Mucosa of rectum (tissue), 2 donors: ENCODE measurements around the gene BOLA1.
"Not testable (repeated sequence)": the region's sequence is repeated elsewhere in the genome, so short reads cannot be mapped to it uniquely, and the experiment has no call there.

Source experiments
- H3K27ac ChIP-seq, 2 donors: one replicate each; pipeline ENCODE4 v1.7.0; 2013; ENCODE audit warnings: inconsistent platforms in 2 of 2, low read depth in 2 of 2, low read length in 2 of 2
- H3K27me3 ChIP-seq, 2 donors: one replicate each; pipeline ENCODE4 v1.7.0; 2013; ENCODE audit warnings: low read length in 2 of 2; ENCODE audit not compliant: control insufficient read depth in 2 of 2, insufficient read depth in 2 of 2
- H3K36me3 ChIP-seq, 2 donors: one replicate each; pipeline ENCODE4 v1.7.0; 2013; ENCODE audit warnings: low read length in 2 of 2; ENCODE audit not compliant: control insufficient read depth in 2 of 2, insufficient read depth in 2 of 2
- H3K4me1 ChIP-seq, 2 donors: one replicate each; pipeline ENCODE4 v1.7.0; 2013; ENCODE audit warnings: low read length in 2 of 2, mild to moderate bottlenecking in 1 of 2; ENCODE audit not compliant: control insufficient read depth in 2 of 2, insufficient read depth in 2 of 2
- H3K4me3 ChIP-seq, 2 donors: one replicate each; pipeline ENCODE4 v1.7.0; 2013; ENCODE audit warnings: low read length in 2 of 2
- H3K9ac ChIP-seq, 2 donors: one replicate each; pipeline ENCODE4 v1.7.0; 2013; ENCODE audit warnings: low read length in 2 of 2, low read depth in 1 of 2, mild to moderate bottlenecking in 1 of 2
- H3K9me3 ChIP-seq, 2 donors: one replicate each; pipeline ENCODE4 v1.7.0; 2013; ENCODE audit warnings: low read length in 2 of 2; ENCODE audit not compliant: control insufficient read depth in 2 of 2
- donor health status: healthy.
- donor health status: Normal muscosa, but diverticular disease.

BOLA1 gene

GRCh38 chr1:149887196-149887455 lies 12.2 kb upstream of the BOLA1 start:
- Histone ChIP-seq H3K4me1 (peaks cover 15 to 23% of the 10 kb centered on the region in 2 donors), H3K4me3 (peak overlapping the region; percentile 94 to 97), H3K9ac (peak overlapping the region; percentile 98 to 99), H3K27ac (peak overlapping the region; percentile 98 to 100)
- not testable (repeated sequence) for H3K27me3 ChIP-seq, H3K9me3 ChIP-seq, H3K36me3 ChIP-seq

DNA sequence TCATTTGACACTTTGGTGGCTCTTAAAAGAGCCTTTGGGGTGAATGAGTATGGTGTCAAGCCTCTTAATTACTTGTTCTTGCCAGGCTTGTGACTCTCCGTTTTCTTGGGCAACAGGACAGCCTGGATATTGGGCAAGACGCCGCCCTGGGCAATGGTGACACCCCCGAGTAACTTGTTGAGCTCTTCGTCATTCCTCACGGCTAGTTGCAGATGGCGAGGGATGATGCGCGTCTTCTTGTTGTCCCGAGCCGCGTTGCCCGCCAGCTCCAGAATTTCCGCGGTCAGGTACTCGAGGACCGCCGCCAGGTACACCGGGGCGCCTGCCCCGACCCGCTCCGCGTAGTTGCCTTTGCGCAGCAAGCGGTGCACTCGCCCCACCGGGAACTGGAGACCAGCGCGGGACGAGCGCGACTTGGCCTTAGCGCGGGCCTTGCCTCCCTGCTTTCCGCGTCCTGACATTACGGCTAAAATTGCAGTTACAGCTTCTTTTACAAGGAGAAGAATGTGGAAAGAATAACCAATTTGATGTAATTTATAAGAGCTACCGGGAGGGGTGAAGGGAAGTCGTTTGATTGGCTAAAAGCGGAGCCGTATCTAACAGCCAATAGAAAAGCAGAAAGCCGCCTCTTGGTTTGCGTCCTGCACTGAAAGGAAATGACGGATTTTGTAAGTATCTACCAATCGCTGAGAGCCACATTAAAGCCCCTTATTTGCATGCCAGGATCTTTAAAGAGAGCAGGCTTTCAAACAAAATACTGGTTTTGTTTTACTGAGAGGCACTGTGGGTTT lies 11.7 kb upstream of the BOLA1 start:
- Histone ChIP-seq H3K36me3 (no peaks in the 10 kb centered on the region), H3K27me3 (no peaks in the 10 kb centered on the region), H3K4me1 (peaks cover 15 to 23% of the 10 kb centered on the region in 2 donors), H3K9ac (peak overlapping the region; percentile 98 to 99), H3K4me3 (peak overlapping the region; percentile 94 to 97), H3K27ac (peak overlapping the region; percentile 98 to 100), H3K9me3 (no peaks in the 10 kb centered on the region)

GRCh38 chr1:149888247-149888998 lies 10.9 kb upstream of the BOLA1 start:
- Histone ChIP-seq H3K27ac (peak overlapping the region; percentile 98 to 100), H3K9me3 (no peaks in the 10 kb centered on the region), H3K4me1 (peaks cover 15 to 23% of the 10 kb centered on the region in 2 donors), H3K27me3 (no peaks in the 10 kb centered on the region), H3K4me3 (peak overlapping the region; percentile 94 to 97), H3K36me3 (no peaks in the 10 kb centered on the region), H3K9ac (peak overlapping the region; percentile 98 to 99)

GRCh38 chr1:149888999-149889289 lies 10.4 kb upstream of the BOLA1 start:
- Histone ChIP-seq H3K27me3 (no peaks in the 10 kb centered on the region), H3K9me3 (no peaks in the 10 kb centered on the region), H3K27ac (peak overlapping the region; percentile 98 to 100), H3K4me3 (peak overlapping the region; percentile 94 to 97), H3K36me3 (no peaks in the 10 kb centered on the region), H3K4me1 (peaks cover 11 to 21% of the 10 kb centered on the region in 2 donors), H3K9ac (peak overlapping the region in 1 of 2 donors; percentile 99)

- no peak overlapping the region for H3K4me3 ChIP-seq
- peaks cover 5 to 8% of the 10 kb centered on the region in 2 donors for H3K4me1 ChIP-seq
- H3K36me3 ChIP-seq: no peaks in the 10 kb centered on the region
- no peaks in the 10 kb centered on the region for H3K9me3 ChIP-seq
- H3K27ac ChIP-seq: no peak overlapping the region
- H3K9ac ChIP-seq: no peak overlapping the region
- H3K27me3 ChIP-seq: no peaks in the 10 kb centered on the region
Measured at GRCh38 chr1:149896575-149896974, 2.8 kb upstream of the BOLA1 start.

DNA sequence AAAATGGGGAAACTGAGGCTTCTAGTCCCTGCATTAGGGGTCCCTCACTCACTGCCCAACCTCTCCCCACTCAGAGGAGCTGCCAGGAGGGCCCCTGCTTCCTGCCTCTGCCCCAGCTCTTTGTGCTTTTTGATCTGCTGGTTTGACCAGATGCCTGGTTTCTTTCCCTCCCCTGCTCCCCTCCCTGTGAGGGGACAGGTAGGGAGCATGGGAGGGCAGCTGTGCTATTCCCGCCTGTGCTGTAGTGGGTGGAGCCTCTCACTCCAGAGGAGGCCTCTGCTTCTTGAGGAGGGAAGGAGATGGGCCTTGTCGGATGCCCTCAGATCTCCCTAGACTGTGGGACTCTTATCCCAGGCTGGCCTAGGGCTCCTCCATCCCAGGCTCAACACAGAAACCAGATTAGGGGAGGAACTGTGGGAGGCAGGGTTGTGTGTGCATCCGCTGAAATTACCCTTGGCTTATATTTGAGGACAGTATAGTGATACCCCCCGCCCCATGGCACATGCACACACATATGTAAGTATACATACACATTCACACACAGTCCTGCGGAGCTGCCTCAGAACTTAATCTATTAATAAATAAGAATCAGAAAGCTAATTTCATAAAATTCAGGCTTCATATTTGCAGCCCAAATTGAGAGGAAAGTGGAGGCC lies 4.6 kb downstream of the BOLA1 start:
- Histone ChIP-seq H3K36me3 (no peaks in the 10 kb centered on the region), H3K27me3 (no peaks in the 10 kb centered on the region), H3K27ac (no peak overlapping the region), H3K4me3 (no peak overlapping the region), H3K9me3 (no peaks in the 10 kb centered on the region), H3K4me1 (peaks cover 5 to 8% of the 10 kb centered on the region in 2 donors), H3K9ac (no peak overlapping the region)

- no peak overlapping the region for H3K27ac ChIP-seq
- no peak overlapping the region for H3K9ac ChIP-seq
- no peaks in the 10 kb centered on the region for H3K27me3 ChIP-seq
- H3K4me3 ChIP-seq: no peak overlapping the region
- H3K36me3 ChIP-seq: no peaks in the 10 kb centered on the region
- H3K9me3 ChIP-seq: no peaks in the 10 kb centered on the region
- no peaks in the 10 kb centered on the region for H3K4me1 ChIP-seq
Measured at GRCh38 chr1:149906570-149907075, 7.3 kb downstream of the BOLA1 start.

DNA sequence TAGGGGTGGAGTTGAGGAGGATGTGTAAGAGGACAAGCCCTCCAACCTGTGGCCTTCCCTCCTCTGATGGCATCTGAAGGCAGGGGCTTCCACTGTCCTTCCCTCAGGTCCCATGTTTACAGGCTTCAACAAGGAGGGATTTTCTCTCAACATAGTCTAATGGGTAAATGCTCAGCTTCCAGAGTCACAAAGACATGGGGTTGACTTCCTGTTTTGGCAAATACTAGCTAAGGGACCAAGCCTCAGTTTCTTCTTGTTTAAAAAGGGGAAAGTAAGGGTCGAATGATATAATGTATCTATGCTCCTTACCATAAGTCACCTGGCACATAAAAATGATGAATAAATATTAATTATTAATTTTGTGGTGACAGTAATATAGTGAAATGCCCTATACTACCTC lies 15.2 kb downstream of the BOLA1 start:
- no peaks in the 10 kb centered on the region for H3K9me3 ChIP-seq
- no peak overlapping the region for H3K9ac ChIP-seq
- no peak overlapping the region for H3K4me3 ChIP-seq
- peaks cover 0 to 7% of the 10 kb centered on the region in 2 donors for H3K4me1 ChIP-seq
- peaks cover 2 to 3% of the 10 kb centered on the region in 2 donors for H3K27me3 ChIP-seq
- no peaks in the 10 kb centered on the region for H3K36me3 ChIP-seq
- no peak overlapping the region for H3K27ac ChIP-seq

DNA sequence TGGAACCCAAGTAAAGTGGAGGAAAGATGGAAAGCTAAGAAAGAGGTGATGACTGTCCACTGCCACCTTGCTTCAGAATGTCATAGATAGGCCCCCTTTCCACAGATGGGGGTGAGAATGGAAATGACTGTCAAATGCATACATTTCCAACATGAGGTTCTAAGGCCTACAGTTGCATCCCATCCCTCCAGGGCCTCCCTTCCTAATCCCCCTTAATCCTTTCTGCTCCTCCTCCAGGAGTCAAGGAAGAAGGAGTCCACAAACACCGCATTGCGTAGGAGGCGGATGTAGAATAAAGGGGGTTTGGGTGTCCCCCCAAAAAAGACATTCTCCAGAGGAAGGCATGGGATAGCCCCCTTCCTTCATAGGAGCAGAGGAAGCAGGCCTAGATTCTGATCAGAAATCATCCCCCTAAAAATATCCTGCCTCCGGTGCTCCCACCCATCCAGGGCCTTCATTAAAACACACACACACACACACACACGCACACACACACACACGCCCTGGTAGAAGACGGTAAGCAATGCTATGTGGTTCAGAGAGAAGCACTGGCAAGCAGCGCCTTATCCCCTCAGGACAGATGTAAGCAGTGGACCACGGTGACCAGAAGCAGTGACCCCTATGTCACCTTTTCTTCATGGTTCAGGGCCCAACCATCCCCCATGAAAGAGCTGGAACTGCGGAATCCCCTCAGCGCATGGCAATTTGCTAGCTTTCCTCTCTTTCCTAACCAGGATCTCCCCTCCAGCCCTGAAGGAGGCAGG lies 16.2 kb downstream of the BOLA1 start:
- Histone ChIP-seq H3K36me3 (no peaks in the 10 kb centered on the region), H3K9me3 (no peaks in the 10 kb centered on the region), H3K9ac (no peak overlapping the region), H3K4me3 (no peak overlapping the region), H3K27ac (no peak overlapping the region), H3K27me3 (peaks cover 2 to 3% of the 10 kb centered on the region in 2 donors), H3K4me1 (peaks cover 0 to 7% of the 10 kb centered on the region in 2 donors)
